Measurements from ENCODE around the gene NPY4R.
"Not testable (repeated sequence)": the region's sequence is repeated elsewhere in the genome, so short reads cannot be mapped to it uniquely, and the experiment has no call there.

Gene NPY4R

GRCh38 chr10:46465765-46466164 is at the start of gene NPY4R:
NPY4R (minus strand) TSS chr10:46465958; CDS start chr10:46462635, 3,323 bp downstream.
- not testable (repeated sequence) for DNase-seq

GRCh38 chr10:46515366-46515765 is 49.6 kb upstream of the NPY4R start:
- no peak for DNase-seq

- no peak for DNase-seq
These were observed 49.1 kb upstream of the NPY4R start for GRCh38 chr10:46514899-46515298.

GRCh38 chr10:46514431-46514861 is 48.7 kb upstream of the NPY4R start:
- no peak for DNase-seq

GRCh38 chr10:46513333-46513732 is 47.6 kb upstream of the NPY4R start:
- DNase-seq, result not testable (repeated sequence)

- not testable (repeated sequence) for DNase-seq
These were observed 47.0 kb upstream of the NPY4R start for GRCh38 chr10:46512725-46513124.

- not testable (repeated sequence) for DNase-seq
These were observed 46.2 kb upstream of the NPY4R start for GRCh38 chr10:46512002-46512401.

- not testable (repeated sequence) for DNase-seq
These were observed 34.2 kb upstream of the NPY4R start for GRCh38 chr10:46499990-46500389.

- not testable (repeated sequence) for DNase-seq
These were observed 33.4 kb upstream of the NPY4R start for GRCh38 chr10:46498985-46499703.

- DNase-seq, result not testable (repeated sequence)
These were observed 32.1 kb upstream of the NPY4R start for GRCh38 chr10:46497878-46498277.

- DNase-seq, result not testable (repeated sequence)
These were observed 31.6 kb upstream of the NPY4R start for GRCh38 chr10:46497401-46497800.

- not testable (repeated sequence) for DNase-seq
These were observed 25.8 kb upstream of the NPY4R start for GRCh38 chr10:46491364-46492114.

- not testable (repeated sequence) for DNase-seq
These were observed 24.5 kb upstream of the NPY4R start for GRCh38 chr10:46490285-46490684.

- DNase-seq, result not testable (repeated sequence)
These were observed 20.7 kb upstream of the NPY4R start for GRCh38 chr10:46486459-46486858.

- DNase-seq, result not testable (repeated sequence)
These were observed 9.1 kb upstream of the NPY4R start for GRCh38 chr10:46474746-46475320.

GRCh38 chr10:46473758-46474157 is 8.0 kb upstream of the NPY4R start:
- not testable (repeated sequence) for DNase-seq

GRCh38 chr10:46470134-46470533 is 4.4 kb upstream of the NPY4R start:
- not testable (repeated sequence) for DNase-seq

GRCh38 chr10:46468119-46468809 is 2.5 kb upstream of the NPY4R start:
- not testable (repeated sequence) for DNase-seq

GRCh38 chr10:46463608-46464007 is 2.1 kb downstream of the NPY4R start:
- DNase-seq, result not testable (repeated sequence)

GRCh38 chr10:46462276-46462675 is 3.5 kb downstream of the NPY4R start:
- DNase-seq, result not testable (repeated sequence)

GRCh38 chr10:46459579-46459978 is 6.2 kb downstream of the NPY4R start:
- not testable (repeated sequence) for DNase-seq

- not testable (repeated sequence) for DNase-seq
These were observed 8.7 kb downstream of the NPY4R start for GRCh38 chr10:46457071-46457470.

- not testable (repeated sequence) for DNase-seq
These were observed 9.8 kb downstream of the NPY4R start for GRCh38 chr10:46455992-46456391.
